Adrenal gland (tissue), 12 donors: ENCODE data around the gene CNTN5. TPM values are rescaled to one million over a fixed set of nuclear protein-coding genes. Genes with fewer than 3 reads are reported as not detected.

Experiments
- DNase-seq, 7 donors: peaks; one replicate each; pipeline ENCODE4 v3.0.0-alpha.2; 2019 to 2020
- H3K27ac ChIP-seq, 5 donors: fragments of 200-600 bp; sonication (generic) in 4 of 5; 1 replicate in 3 of 5; 2 replicates in 2 of 5; pipeline versions ENCODE4 v1.5.1 to v1.8.0; 2016 to 2020; ENCODE audit warnings: mild to moderate bottlenecking in 1 of 5
- H3K27me3 ChIP-seq: fragments of 200-600 bp; 2 replicates; pipeline ENCODE4 v1.8.0; 2021
- H3K36me3 ChIP-seq, 2 donors: fragments of 200-600 bp; replicated peaks in 1 of 2; 1 replicate in 1 of 2; 2 replicates in 1 of 2; pipeline versions ENCODE4 v1.5.1 to v1.8.0; 2018 to 2022
- H3K4me1 ChIP-seq, 2 donors: fragments of 200-600 bp; replicated peaks in 1 of 2; 1 replicate in 1 of 2; 2 replicates in 1 of 2; pipeline versions ENCODE4 v1.5.1 to v1.8.0; 2018 to 2021
- H3K4me3 ChIP-seq, 4 donors: fragments of 200-600 bp; sonication (generic) in 3 of 4; one replicate each; pipeline ENCODE4 v1.5.1; 2016 to 2018
- H3K9me3 ChIP-seq, 3 donors: fragments of 200-600 bp; sonication (generic) in 1 of 3; replicated peaks in 1 of 3; 1 replicate in 2 of 3; 2 replicates in 1 of 3; pipeline versions ENCODE4 v1.5.1 to v1.8.0; 2016 to 2021
- POLR2A ChIP-seq, 2 donors: fragments of 450-650 bp; IDR thresholded peaks; one replicate each; pipeline ENCODE4 v1.6.1; 2017; ENCODE audit warnings: antibody characterized with exemption in 2 of 2, mild to moderate bottlenecking in 2 of 2, moderate library complexity in 1 of 2
- WGBS, 4 donors: extraction: QIAGEN DNeasy Blood & Tissue Kit in 2 of 4; methylation state at CpG; one replicate each; pipeline versions ENCODE4 v1.1.5 to v1.1.7; 2013 to 2017; 5-methylcytosine and 5-hydroxymethylcytosine counted together
- intact Hi-C, 2 donors: fragments of 100-400 bp; cut with DNase I; formaldehyde crosslinking; loops; one replicate each; pipeline versions ENCODE4 v1.14.1 to v1.15.0; 2022 to 2023
- polyA plus RNA-seq, 3 donors: library from polyadenylated mRNA; stranded (reverse); fragments of 200-250 nt in 2 of 3; fragments of 350-450 nt in 1 of 3; fragmentation: Illumina TruSeq in 1 of 3; extraction: RNeasy Lipid Tissue Mini Kit (QIAGEN cat#74804) in 1 of 3; gene quantifications; one replicate each; pipeline ENCODE4 v1.2.3, GENCODE V29; 2013 to 2014
- total RNA-seq, 9 donors: library from RNA; depleted of rRNA in 4 of 9; stranded (reverse); fragments of >200 nt in 4 of 9; fragments of 120-200 nt in 1 of 9; fragmentation: NEBNext Ultra II Directional in 1 of 9; extraction: Animal tissue kit (Norgen Biotek cat#: 25700) in 1 of 9; gene quantifications; one replicate each; pipeline versions ENCODE4 v1.1.0 to v1.2.4, GENCODE V29; 2013 to 2023
- TF ChIP-seq, protein P1 (sequence below), 6 experiments: fragments of 450-650 bp in 4 of 6; fragments of 200-600 bp in 2 of 6; sonication (generic) in 1 of 6; IDR thresholded peaks; 1 replicate in 5 of 6; 2 replicates in 1 of 6; pipeline versions ENCODE4 v1.5.1 to v1.8.0; 2016 to 2021; ENCODE audit warnings: antibody characterized with exemption in 6 of 6, mild to moderate bottlenecking in 2 of 6, moderate library complexity in 1 of 6
- donor health status: healthy with polysubstance abuse.
- donor health status: Bipolar disorder and iron deficiency.
- donor health status: DM: yes; HTN: yes; CAD: no.
- donor health status: DM: no; HTN: no; CAD: no.
- donor health status: DM: no; HTN: no; CAD: no.
- donor health status: DM: yes; HTN: yes; CAD: no.

Gene CNTN5
- total and polyA plus RNA-seq, 12 donors, result 0.07 to 107 (median 0.30) TPM; not detected in 8

DNA sequence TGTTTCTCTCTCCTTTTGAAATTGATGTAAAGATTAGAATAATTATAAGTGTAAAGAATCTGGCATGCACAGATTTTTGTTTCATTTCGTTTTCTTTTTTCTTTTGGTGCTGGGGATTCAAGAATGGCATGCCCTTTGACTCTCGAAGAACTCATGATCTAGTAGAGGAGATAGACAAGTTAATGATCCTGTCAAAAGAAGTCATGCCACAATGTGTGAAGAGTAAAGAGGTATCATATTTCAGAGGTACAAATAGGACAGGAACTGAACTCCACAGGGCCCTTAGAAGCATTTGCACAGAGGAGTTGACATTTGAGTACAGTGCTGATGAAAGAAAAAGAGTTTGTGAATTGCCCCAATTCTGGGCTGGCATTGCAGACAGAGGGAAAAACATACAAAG lies 958.3 kb downstream of the CNTN5 start:
- 60 to 76% (median 72%) methylated on average over 2 of the region's 2 CpGs for WGBS, 4 donors
- intact Hi-C loops, result no loop called here
- no peaks in the 10 kb centered on the region for H3K36me3 ChIP-seq

DNA sequence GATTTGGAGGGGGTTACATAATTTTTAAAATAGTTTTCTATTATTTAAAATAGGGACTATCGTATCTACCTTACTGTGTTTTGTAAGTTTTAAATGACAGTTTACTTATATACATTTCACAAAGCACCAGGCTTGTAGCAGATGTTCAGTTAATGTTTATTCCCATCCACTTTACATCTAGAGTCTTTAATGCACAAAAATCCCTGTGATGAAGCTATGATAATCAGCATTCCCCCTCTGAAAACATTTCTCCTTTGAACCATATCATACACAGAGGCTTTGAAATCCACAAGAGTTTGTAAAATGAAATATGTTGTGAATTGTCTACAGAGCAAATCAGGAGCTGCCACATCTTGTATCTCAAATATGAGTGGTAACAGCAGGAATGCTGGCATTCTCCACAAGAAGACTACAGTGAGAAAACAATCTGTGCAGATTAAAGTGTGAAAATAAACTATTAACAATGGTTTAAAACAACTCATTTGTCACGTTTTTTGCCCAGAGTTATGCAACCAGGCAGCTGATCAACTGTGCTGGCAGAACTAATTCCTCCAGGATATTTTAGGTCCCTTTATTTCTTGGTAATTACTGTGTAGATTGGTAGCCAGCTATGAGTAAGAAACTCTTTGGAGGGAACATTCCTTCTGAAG lies 967.2 kb downstream of the CNTN5 start:
- Histone ChIP-seq H3K27ac (no peak overlapping the region), H3K36me3 (no peaks in the 10 kb centered on the region), H3K9me3 (no peaks in the 10 kb centered on the region), H3K4me3 (no peak overlapping the region), H3K27me3 (no peaks in the 10 kb centered on the region), H3K4me1 (no peaks in the 10 kb centered on the region)
- intact Hi-C loops, result no loop called here
- TF ChIP-seq, protein P1, sequence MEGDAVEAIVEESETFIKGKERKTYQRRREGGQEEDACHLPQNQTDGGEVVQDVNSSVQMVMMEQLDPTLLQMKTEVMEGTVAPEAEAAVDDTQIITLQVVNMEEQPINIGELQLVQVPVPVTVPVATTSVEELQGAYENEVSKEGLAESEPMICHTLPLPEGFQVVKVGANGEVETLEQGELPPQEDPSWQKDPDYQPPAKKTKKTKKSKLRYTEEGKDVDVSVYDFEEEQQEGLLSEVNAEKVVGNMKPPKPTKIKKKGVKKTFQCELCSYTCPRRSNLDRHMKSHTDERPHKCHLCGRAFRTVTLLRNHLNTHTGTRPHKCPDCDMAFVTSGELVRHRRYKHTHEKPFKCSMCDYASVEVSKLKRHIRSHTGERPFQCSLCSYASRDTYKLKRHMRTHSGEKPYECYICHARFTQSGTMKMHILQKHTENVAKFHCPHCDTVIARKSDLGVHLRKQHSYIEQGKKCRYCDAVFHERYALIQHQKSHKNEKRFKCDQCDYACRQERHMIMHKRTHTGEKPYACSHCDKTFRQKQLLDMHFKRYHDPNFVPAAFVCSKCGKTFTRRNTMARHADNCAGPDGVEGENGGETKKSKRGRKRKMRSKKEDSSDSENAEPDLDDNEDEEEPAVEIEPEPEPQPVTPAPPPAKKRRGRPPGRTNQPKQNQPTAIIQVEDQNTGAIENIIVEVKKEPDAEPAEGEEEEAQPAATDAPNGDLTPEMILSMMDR (IDR thresholded peaks at IDR 0.05), result no peak
- TF ChIP-seq POLR2A (IDR thresholded peaks at IDR 0.05), result no peak
- 49 to 58% (median 54%) methylated on average over 2 of the region's 2 CpGs for WGBS, 4 donors
- no peak for DNase-seq

More for the DNA sequence above, 958.3 kb downstream of the CNTN5 start:
- Histone ChIP-seq H3K4me3 (no peak overlapping the region), H3K27ac (no peak overlapping the region), H3K4me1 (no peaks in the 10 kb centered on the region), H3K9me3 (no peaks in the 10 kb centered on the region), H3K27me3 (no peaks in the 10 kb centered on the region)
- no peak for TF ChIP-seq POLR2A (IDR thresholded peaks at IDR 0.05)
- TF ChIP-seq, protein P1 (IDR thresholded peaks at IDR 0.05), result no peak
- no peak for DNase-seq

DNA sequence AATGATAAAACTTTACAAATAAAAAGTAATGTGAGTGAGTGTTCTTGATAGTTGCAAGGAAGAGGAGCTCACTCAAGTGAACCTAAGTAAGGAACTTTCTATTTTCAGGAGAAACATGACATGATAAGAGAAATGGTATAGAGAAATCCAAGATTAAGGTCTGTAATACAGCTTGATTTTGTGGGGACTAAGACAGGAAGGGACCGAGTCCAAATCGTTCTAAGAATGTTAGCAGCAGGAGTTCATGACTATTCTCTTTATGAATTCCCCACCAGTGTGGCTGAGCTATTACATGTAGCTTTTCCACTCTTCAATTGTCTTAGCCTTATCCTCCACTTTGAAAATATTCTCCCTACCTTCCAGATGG lies 967.7 kb downstream of the CNTN5 start:
- no peak for DNase-seq
- Histone ChIP-seq H3K27ac (no peak overlapping the region), H3K4me1 (no peaks in the 10 kb centered on the region), H3K36me3 (no peaks in the 10 kb centered on the region), H3K27me3 (no peaks in the 10 kb centered on the region), H3K4me3 (no peak overlapping the region), H3K9me3 (no peaks in the 10 kb centered on the region)
- intact Hi-C loops, result no loop called here
- WGBS, 4 donors, result 70 to 83% (median 76%) methylated on average over 2 of the region's 2 CpGs
- no peak for TF ChIP-seq POLR2A (IDR thresholded peaks at IDR 0.05)
- TF ChIP-seq, protein P1 (IDR thresholded peaks at IDR 0.05), result no peak

DNA sequence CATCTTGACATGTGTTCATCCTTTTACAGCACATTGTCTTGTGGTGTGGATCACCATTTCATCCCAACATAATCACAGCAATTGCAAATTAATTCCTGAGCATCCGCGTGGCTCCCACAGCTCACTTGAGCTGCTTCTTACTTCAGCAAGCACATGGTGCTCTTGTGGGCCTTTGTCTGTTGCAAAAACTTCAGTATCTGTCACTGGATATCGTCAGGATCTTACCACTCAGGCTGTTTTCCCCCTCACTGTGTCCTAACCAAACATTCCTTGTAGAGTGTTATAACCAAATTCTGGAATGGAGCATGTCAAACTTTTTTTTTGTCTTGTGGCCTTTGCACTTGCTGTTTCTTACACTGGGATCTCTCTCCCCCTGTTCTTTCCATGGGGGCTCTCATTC lies 983.2 kb downstream of the CNTN5 start:
- H3K27ac ChIP-seq, result no peak overlapping the region
- no peaks in the 10 kb centered on the region for H3K9me3 ChIP-seq
- no peak overlapping the region for H3K4me3 ChIP-seq
- DNase-seq, result no peak
- 72 to 86% (median 84%) methylated on average over 3 of the region's 3 CpGs for WGBS, 4 donors
- H3K4me1 ChIP-seq, result no peaks in the 10 kb centered on the region
- no peaks in the 10 kb centered on the region for H3K36me3 ChIP-seq
- TF ChIP-seq POLR2A (IDR thresholded peaks at IDR 0.05), result no peak
- TF ChIP-seq, protein P1 (IDR thresholded peaks at IDR 0.05), result no peak
- H3K27me3 ChIP-seq, result no peaks in the 10 kb centered on the region
- intact Hi-C loops, result no loop called here
